K562 (cell line): ENCODE results near the gene LYRM7. TPM values are rescaled to one million over a fixed set of nuclear protein-coding genes. Genes with fewer than 3 reads are reported as not detected.

ENCODE experiments used
- ATAC-seq: fragments of 200-7000 bp; cut with Tn5 transposase; 3 replicates; pipeline ENCODE4 v1.9.1; 2020; ENCODE audit warnings: moderate library complexity
- BruUV-seq: library from RNA; stranded (reverse); fragments of 400-500 nt; replicated peaks from 2 replicates; lab custom pipeline; 2021; lab: Mats Ljungman, UMichigan
- CTCF ChIA-PET: fragments of 300-600 bp; formaldehyde crosslinking; extraction: SDS; loops from one replicate; lab custom pipeline; 2021; ENCODE audit warnings: low intra/inter-chr PET ratio; lab: Yijun Ruan, JAX
- POLR2A ChIA-PET: fragments of 300-600, 350-650 bp; sonication (Branson Sonifier 250); formaldehyde crosslinking; extraction: SDS; loops from one replicate; lab custom pipeline; 2021; ENCODE audit warnings: antibody characterized with exemption, inconsistent platforms; lab: Yijun Ruan, JAX
- DNase-seq, 4 experiments: peaks; one replicate each; pipeline versions ENCODE4 v3.0.0 to v3.0.0-alpha.2; 2011 to 2018; ENCODE audit warnings: low spot score in 3 of 4, mixed read lengths in 3 of 4; ENCODE audit errors: extremely low read depth in 1 of 4
- FAIRE-seq: peaks from 2 replicates; lab custom pipeline; 2011; peaks lifted over from hg19 to GRCh38; lab: Jason Lieb, UNC
- H2AFZ ChIP-seq: 2 replicates; pipeline ENCODE4 v1.6.0; 2011; ENCODE audit warnings: low read depth, low read length, control low read depth, inconsistent platforms
- H3K27ac ChIP-seq: fragments of 200-600 bp; 3 replicates; pipeline ENCODE4 v1.8.0; 2011; ENCODE audit warnings: low read depth, mild to moderate bottlenecking, control low read depth, inconsistent platforms, low read length, moderate library complexity, mixed read lengths; ENCODE audit errors: extremely low read depth
- H3K27me3 ChIP-seq, 2 experiments: fragments of 300-600 bp in 1 of 2; 2 replicates in 1 of 2; 3 replicates in 1 of 2; pipeline versions ENCODE4 v1.6.0 to v1.8.0; 2011; ENCODE audit warnings: inconsistent platforms in 2 of 2, low read length in 2 of 2, mild to moderate bottlenecking in 1 of 2, mixed read lengths in 1 of 2, moderate library complexity in 1 of 2; ENCODE audit not compliant: control insufficient read depth in 2 of 2, insufficient read depth in 2 of 2
- H3K36me3 ChIP-seq: fragments of 300-600 bp; 3 replicates; pipeline ENCODE4 v1.8.0; 2011; ENCODE audit warnings: mild to moderate bottlenecking, low read length, inconsistent platforms; ENCODE audit not compliant: control insufficient read depth, insufficient read depth
- H3K4me1 ChIP-seq, 2 experiments: fragments of 200-600 bp in 1 of 2; replicated peaks in 1 of 2; 2 replicates in 1 of 2; 3 replicates in 1 of 2; pipeline versions ENCODE4 v1.5.1 to v1.8.0; 2011; ENCODE audit warnings: inconsistent platforms in 2 of 2, low read length in 2 of 2, mild to moderate bottlenecking in 1 of 2, mixed read lengths in 1 of 2, moderate library complexity in 1 of 2; ENCODE audit not compliant: control insufficient read depth in 2 of 2, insufficient read depth in 2 of 2
- H3K4me2 ChIP-seq: 2 replicates; pipeline ENCODE4 v1.6.1; 2011; ENCODE audit warnings: low read length, control low read depth, inconsistent platforms, mixed read lengths; ENCODE audit not compliant: insufficient read depth
- H3K4me3 ChIP-seq: fragments of 200-600 bp; sonication (generic), shearing (Covaris generic); 2 replicates; pipeline ENCODE4 v1.5.1; 2016; ENCODE audit warnings: control low read depth, inconsistent platforms
- H3K79me2 ChIP-seq: fragments of 200-600 bp; 3 replicates; pipeline ENCODE4 v1.8.0; 2011; ENCODE audit warnings: low read length, inconsistent platforms; ENCODE audit not compliant: control insufficient read depth, insufficient read depth
- H3K9ac ChIP-seq, 2 experiments: 2 replicates each; pipeline versions ENCODE4 v1.6.0 to v1.6.1; 2011; ENCODE audit warnings: low read depth in 2 of 2, low read length in 2 of 2, control low read depth in 1 of 2, inconsistent platforms in 1 of 2, mild to moderate bottlenecking in 1 of 2, mixed read lengths in 1 of 2; ENCODE audit not compliant: insufficient read depth in 1 of 2
- H3K9me1 ChIP-seq: one replicate; pipeline ENCODE4 v1.6.0; 2011; ENCODE audit warnings: inconsistent platforms, mild to moderate bottlenecking, low read length, moderate library complexity; ENCODE audit not compliant: control insufficient read depth, insufficient read depth
- H3K9me3 ChIP-seq: replicated peaks from 2 replicates; pipeline ENCODE4 v1.5.1; 2011; ENCODE audit warnings: low read depth, low read length, inconsistent platforms; ENCODE audit not compliant: control insufficient read depth, insufficient read depth
- H4K20me1 ChIP-seq: replicated peaks from 2 replicates; pipeline ENCODE4 v1.6.1; 2011; ENCODE audit warnings: low read length, inconsistent platforms, mixed read lengths; ENCODE audit not compliant: control insufficient read depth, insufficient read depth
- HEY1 ChIP-seq: fragments of 250-450 bp; sonication (Bioruptor Pico); IDR thresholded peaks from 2 replicates; pipeline ENCODE4 v1.5.0; 2020; ENCODE audit warnings: mild to moderate bottlenecking, moderate library complexity, borderline replicate concordance
- POLR3G ChIP-seq: IDR thresholded peaks from 2 replicates; pipeline ENCODE4 v1.6.1; 2011; ENCODE audit not compliant: insufficient read length, insufficient replicate concordance; ENCODE audit errors: extremely low read depth
- POU5F1 ChIP-seq: fragments of 150-350 bp; IDR thresholded peaks from 2 replicates; pipeline ENCODE4 v1.6.1; 2014; ENCODE audit warnings: borderline replicate concordance, low read length, low read depth, mild to moderate bottlenecking; ENCODE audit not compliant: partially characterized antibody
- SRF ChIP-seq, 2 experiments: fragments of 250-450, 450-650 bp in 1 of 2; sonication (Bioruptor Pico) in 1 of 2; sonication (generic) in 1 of 2; formaldehyde crosslinking; IDR thresholded peaks; 2 replicates each; pipeline versions ENCODE4 v1.5.0 to v1.5.1; 2020 to 2022; ENCODE audit warnings: mild to moderate bottlenecking in 1 of 2, missing genetic modification reagents in 1 of 2
- STAT5B ChIP-seq: fragments of 250-450 bp; sonication (Bioruptor Pico); IDR thresholded peaks from 2 replicates; pipeline ENCODE4 v1.8.0; 2021; ENCODE audit warnings: mild to moderate bottlenecking, inconsistent platforms
- ZNF165 ChIP-seq: fragments of 250-450 bp; sonication (Bioruptor Pico); IDR thresholded peaks from 2 replicates; pipeline ENCODE4 v1.4.0; 2020; ENCODE audit warnings: borderline replicate concordance
- WGBS: fragments of 100-300 bp; shearing (Covaris generic); methylation state at CpG from one replicate; pipeline ENCODE4 v1.1.6; 2016; ENCODE audit warnings: low coverage, mixed read lengths; ENCODE audit not compliant: insufficient coverage; ENCODE audit errors: missing lambda C conversion rate; 5-methylcytosine and 5-hydroxymethylcytosine counted together
- in situ Hi-C: fragments of 300-500 bp; cut with MboI; formaldehyde crosslinking; loops from 4 replicates; pipeline ENCODE4 v1.15.0; 2018; ENCODE audit warnings: inconsistent platforms, mixed read lengths
- intact Hi-C: fragments of 100-400 bp; cut with micrococcal nuclease; formaldehyde crosslinking; loops from 2 replicates; pipeline ENCODE4 v1.14.2; 2022
- polyA plus RNA-seq, 8 experiments: library from polyadenylated mRNA; depleted of rRNA in 4 of 8; stranded (reverse) in 5 of 8; unstranded in 3 of 8; fragments of >200 nt; fragmentation: Nextera tagmentation in 2 of 8; fragmentation: Illumina TruSeq in 1 of 8; extraction: Ambion mirVana in 2 of 8; extraction: Trizol in 1 of 8; gene quantifications; 2 replicates each; pipeline versions ENCODE4 v1.2.1 to v1.2.3, GENCODE V29; 2011 to 2014; ENCODE audit warnings: inconsistent platforms in 1 of 8, missing spikeins in 1 of 8
- total RNA-seq, 7 experiments: library from RNA; depleted of rRNA in 6 of 7; stranded (reverse); fragments of >200 nt in 6 of 7; fragmentation: Illumina TruSeq in 2 of 7; extraction: Trizol in 2 of 7; gene quantifications; 2 replicates each; pipeline versions ENCODE4 v1.2.1 to v1.2.3, GENCODE V29; 2011 to 2021; ENCODE audit warnings: low replicate concordance in 1 of 7
- TF ChIP-seq, protein P1 (sequence below): fragments of 450-650 bp; IDR thresholded peaks from 2 replicates; pipeline ENCODE4 v1.6.1; 2014; ENCODE audit warnings: low read depth, mild to moderate bottlenecking, moderate library complexity, borderline replicate concordance
- TF ChIP-seq, protein P2 (sequence below): fragments of 200-600 bp; sonication (generic); IDR thresholded peaks from one replicate; pipeline ENCODE4 v1.6.1; 2012; ENCODE audit warnings: mild to moderate bottlenecking, low read depth, low read length, inconsistent platforms

Gene LYRM7
- total and polyA plus RNA-seq, 9 of the 15 experiments (the other 6 are each of a cell fraction or from before 2014, with no cell fraction given), result 16.2 to 70.1 (median 33.3) TPM

DNA sequence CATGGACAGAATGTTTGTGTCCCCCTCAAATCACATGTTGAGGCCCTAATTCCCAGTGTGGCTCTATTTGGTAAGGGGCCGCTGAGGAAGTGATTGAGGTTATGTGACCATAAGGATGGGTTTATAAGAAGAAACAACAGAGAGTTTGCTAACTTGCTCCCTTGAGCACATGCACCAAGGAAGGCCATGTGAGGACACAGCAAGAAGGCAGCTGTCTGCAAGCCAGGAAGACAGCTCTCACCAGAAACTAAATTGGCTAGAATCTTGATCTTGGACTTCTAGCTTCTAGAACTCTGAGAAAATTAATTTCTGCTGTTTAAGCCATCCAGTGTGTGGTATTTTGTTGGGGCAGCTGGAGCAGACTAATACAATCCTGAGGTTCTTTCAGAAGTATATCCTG is 57.9 kb downstream of the LYRM7 start:
- ChIA-PET POLR2A (interaction anchor here (0.9 to 1.2 kb wide), 5 partner anchors 11 to 56 kb away, joined by 3 to 5 read pairs (median 4); partner anchors contain the start of gene CDC42SE2), CTCF (no interaction called here)
- H3K4me2 ChIP-seq, result no peak overlapping the region; the same call in 1 of the 2 replicates
- no peaks in the 10 kb centered on the region for H3K36me3 ChIP-seq
- H3K27me3 ChIP-seq, result peaks cover 0 to 5% of the 10 kb centered on the region in 2 experiments; a peak in 1 of 5 replicates
- TF ChIP-seq STAT5B (CRISPR knock-in tag) (no peak), HEY1 (no peak), SRF (CRISPR knock-in tag; IDR thresholded peaks at IDR 0.05) (no peak), POLR3G (no peak), POU5F1 (no peak), ZNF165 (no peak)
- TF ChIP-seq, protein P1, sequence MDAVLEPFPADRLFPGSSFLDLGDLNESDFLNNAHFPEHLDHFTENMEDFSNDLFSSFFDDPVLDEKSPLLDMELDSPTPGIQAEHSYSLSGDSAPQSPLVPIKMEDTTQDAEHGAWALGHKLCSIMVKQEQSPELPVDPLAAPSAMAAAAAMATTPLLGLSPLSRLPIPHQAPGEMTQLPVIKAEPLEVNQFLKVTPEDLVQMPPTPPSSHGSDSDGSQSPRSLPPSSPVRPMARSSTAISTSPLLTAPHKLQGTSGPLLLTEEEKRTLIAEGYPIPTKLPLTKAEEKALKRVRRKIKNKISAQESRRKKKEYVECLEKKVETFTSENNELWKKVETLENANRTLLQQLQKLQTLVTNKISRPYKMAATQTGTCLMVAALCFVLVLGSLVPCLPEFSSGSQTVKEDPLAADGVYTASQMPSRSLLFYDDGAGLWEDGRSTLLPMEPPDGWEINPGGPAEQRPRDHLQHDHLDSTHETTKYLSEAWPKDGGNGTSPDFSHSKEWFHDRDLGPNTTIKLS, result no peak
- TF ChIP-seq, protein P2, sequence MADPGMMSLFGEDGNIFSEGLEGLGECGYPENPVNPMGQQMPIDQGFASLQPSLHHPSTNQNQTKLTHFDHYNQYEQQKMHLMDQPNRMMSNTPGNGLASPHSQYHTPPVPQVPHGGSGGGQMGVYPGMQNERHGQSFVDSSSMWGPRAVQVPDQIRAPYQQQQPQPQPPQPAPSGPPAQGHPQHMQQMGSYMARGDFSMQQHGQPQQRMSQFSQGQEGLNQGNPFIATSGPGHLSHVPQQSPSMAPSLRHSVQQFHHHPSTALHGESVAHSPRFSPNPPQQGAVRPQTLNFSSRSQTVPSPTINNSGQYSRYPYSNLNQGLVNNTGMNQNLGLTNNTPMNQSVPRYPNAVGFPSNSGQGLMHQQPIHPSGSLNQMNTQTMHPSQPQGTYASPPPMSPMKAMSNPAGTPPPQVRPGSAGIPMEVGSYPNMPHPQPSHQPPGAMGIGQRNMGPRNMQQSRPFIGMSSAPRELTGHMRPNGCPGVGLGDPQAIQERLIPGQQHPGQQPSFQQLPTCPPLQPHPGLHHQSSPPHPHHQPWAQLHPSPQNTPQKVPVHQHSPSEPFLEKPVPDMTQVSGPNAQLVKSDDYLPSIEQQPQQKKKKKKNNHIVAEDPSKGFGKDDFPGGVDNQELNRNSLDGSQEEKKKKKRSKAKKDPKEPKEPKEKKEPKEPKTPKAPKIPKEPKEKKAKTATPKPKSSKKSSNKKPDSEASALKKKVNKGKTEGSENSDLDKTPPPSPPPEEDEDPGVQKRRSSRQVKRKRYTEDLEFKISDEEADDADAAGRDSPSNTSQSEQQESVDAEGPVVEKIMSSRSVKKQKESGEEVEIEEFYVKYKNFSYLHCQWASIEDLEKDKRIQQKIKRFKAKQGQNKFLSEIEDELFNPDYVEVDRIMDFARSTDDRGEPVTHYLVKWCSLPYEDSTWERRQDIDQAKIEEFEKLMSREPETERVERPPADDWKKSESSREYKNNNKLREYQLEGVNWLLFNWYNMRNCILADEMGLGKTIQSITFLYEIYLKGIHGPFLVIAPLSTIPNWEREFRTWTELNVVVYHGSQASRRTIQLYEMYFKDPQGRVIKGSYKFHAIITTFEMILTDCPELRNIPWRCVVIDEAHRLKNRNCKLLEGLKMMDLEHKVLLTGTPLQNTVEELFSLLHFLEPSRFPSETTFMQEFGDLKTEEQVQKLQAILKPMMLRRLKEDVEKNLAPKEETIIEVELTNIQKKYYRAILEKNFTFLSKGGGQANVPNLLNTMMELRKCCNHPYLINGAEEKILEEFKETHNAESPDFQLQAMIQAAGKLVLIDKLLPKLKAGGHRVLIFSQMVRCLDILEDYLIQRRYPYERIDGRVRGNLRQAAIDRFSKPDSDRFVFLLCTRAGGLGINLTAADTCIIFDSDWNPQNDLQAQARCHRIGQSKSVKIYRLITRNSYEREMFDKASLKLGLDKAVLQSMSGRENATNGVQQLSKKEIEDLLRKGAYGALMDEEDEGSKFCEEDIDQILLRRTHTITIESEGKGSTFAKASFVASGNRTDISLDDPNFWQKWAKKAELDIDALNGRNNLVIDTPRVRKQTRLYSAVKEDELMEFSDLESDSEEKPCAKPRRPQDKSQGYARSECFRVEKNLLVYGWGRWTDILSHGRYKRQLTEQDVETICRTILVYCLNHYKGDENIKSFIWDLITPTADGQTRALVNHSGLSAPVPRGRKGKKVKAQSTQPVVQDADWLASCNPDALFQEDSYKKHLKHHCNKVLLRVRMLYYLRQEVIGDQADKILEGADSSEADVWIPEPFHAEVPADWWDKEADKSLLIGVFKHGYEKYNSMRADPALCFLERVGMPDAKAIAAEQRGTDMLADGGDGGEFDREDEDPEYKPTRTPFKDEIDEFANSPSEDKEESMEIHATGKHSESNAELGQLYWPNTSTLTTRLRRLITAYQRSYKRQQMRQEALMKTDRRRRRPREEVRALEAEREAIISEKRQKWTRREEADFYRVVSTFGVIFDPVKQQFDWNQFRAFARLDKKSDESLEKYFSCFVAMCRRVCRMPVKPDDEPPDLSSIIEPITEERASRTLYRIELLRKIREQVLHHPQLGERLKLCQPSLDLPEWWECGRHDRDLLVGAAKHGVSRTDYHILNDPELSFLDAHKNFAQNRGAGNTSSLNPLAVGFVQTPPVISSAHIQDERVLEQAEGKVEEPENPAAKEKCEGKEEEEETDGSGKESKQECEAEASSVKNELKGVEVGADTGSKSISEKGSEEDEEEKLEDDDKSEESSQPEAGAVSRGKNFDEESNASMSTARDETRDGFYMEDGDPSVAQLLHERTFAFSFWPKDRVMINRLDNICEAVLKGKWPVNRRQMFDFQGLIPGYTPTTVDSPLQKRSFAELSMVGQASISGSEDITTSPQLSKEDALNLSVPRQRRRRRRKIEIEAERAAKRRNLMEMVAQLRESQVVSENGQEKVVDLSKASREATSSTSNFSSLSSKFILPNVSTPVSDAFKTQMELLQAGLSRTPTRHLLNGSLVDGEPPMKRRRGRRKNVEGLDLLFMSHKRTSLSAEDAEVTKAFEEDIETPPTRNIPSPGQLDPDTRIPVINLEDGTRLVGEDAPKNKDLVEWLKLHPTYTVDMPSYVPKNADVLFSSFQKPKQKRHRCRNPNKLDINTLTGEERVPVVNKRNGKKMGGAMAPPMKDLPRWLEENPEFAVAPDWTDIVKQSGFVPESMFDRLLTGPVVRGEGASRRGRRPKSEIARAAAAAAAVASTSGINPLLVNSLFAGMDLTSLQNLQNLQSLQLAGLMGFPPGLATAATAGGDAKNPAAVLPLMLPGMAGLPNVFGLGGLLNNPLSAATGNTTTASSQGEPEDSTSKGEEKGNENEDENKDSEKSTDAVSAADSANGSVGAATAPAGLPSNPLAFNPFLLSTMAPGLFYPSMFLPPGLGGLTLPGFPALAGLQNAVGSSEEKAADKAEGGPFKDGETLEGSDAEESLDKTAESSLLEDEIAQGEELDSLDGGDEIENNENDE, result no peak
- H3K9me1 ChIP-seq, result no peaks in the 10 kb centered on the region
- H3K9ac ChIP-seq, result no peak overlapping the region
- peak overlapping the region; percentile 57 for H2AFZ ChIP-seq
- intact Hi-C loops (no loop called here), in situ Hi-C loops (no loop called here)
- ATAC-seq, result peak; percentile 25; the same call in 1 of the 3 replicates
- DNase-seq, result no peak
- H3K79me2 ChIP-seq, result no peaks in the 10 kb centered on the region
- 24% methylated on average over 1 of the region's 1 CpG for WGBS
- FAIRE-seq, result no peak
- no peak overlapping the region for H3K4me3 ChIP-seq
- H3K27ac ChIP-seq, result no peak overlapping the region
- BruUV-seq, result no TSS peak
- peaks cover 0 to 4% of the 10 kb centered on the region in 2 experiments; a peak in 1 of 5 replicates for H3K4me1 ChIP-seq
- H4K20me1 ChIP-seq, result no peaks in the 10 kb centered on the region
- H3K9me3 ChIP-seq, result no peaks in the 10 kb centered on the region
